ENCODE measurements around the gene ASCC1. TPM values are rescaled to one million over a fixed set of nuclear protein-coding genes. Genes with fewer than 3 reads are reported as not detected.

ASCC1 gene
- total and polyA plus RNA-seq, 10 donors = 11.9 to 41.7 (median 33.8) TPM

DNA sequence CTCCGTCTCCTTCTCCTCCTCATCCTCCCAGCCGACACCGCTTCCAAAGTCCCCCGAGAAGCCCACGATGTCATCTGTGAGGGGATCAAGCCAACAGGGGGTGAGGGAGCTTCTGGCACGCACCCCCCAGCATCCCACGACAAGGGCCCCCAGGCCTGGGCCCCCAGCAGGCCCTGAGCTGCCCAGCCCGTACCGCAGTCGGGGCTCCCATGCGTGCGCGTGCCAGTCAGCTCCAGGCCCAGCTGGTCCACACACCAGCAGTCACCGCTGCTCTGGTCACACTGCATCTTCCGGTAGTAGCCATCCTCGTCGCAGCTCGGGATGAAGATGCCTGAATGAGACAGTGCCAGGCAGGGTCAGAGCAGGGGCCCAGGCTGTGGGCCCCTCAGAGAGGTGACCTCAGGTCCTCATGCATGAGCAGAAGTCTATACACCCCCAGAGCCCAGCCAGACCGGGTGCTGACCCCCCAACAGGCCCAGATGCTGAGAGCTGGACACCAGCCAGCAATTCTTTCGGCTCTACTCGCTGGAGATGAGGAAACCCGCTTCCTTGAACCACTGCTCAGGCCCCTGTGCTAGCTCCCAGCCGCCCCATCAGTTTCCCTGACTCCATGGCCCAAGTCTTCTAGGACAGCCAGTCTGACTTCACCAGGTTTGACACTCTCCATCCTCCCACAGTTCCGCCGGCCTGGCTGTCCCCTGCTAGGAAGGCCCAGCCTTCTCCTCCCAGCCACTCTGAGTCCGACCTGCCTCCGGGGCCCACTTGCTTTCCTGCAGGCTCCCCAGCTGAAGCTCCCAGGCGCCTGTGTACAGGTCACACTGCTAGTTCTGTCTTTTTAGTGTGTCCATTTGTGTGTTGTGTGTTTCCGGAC, 153.0 kb downstream of the ASCC1 start:
- H3K4me3 ChIP-seq = no peak overlapping the region
- 92 to 96% (median 94%) methylated on average over 26 to 29 of the region's 29 CpGs for WGBS, 5 donors
- peaks cover 0 to 58% (median 18%) of the 10 kb centered on the region in 6 donors for H3K36me3 ChIP-seq
- DNase-seq = peak; percentile 71
- no peak overlapping the region for H3K27ac ChIP-seq
- intact Hi-C loops (cut with DNase I; ENCODE audit: low total_unique reads) = no loop called here
- H3K27me3 ChIP-seq (replicated peaks in 1 of 7) = no peaks in the 10 kb centered on the region
- no peaks in the 10 kb centered on the region for H3K9me3 ChIP-seq
- H3K4me1 ChIP-seq = peaks cover 0 to 41% (median 19%) of the 10 kb centered on the region in 6 donors
- TF ChIP-seq, protein P1, sequence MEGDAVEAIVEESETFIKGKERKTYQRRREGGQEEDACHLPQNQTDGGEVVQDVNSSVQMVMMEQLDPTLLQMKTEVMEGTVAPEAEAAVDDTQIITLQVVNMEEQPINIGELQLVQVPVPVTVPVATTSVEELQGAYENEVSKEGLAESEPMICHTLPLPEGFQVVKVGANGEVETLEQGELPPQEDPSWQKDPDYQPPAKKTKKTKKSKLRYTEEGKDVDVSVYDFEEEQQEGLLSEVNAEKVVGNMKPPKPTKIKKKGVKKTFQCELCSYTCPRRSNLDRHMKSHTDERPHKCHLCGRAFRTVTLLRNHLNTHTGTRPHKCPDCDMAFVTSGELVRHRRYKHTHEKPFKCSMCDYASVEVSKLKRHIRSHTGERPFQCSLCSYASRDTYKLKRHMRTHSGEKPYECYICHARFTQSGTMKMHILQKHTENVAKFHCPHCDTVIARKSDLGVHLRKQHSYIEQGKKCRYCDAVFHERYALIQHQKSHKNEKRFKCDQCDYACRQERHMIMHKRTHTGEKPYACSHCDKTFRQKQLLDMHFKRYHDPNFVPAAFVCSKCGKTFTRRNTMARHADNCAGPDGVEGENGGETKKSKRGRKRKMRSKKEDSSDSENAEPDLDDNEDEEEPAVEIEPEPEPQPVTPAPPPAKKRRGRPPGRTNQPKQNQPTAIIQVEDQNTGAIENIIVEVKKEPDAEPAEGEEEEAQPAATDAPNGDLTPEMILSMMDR (IDR thresholded peaks at IDR 0.05 in 8 of 11, conservative IDR thresholded peaks at IDR 0.05 in 3 of 11) = no peak
- TF ChIP-seq POLR2A (IDR thresholded peaks at IDR 0.05) (no peak), POLR2AphosphoS5 (IDR thresholded peaks at IDR 0.05) (peak in 1 of 3 donors; percentile 40)

DNA sequence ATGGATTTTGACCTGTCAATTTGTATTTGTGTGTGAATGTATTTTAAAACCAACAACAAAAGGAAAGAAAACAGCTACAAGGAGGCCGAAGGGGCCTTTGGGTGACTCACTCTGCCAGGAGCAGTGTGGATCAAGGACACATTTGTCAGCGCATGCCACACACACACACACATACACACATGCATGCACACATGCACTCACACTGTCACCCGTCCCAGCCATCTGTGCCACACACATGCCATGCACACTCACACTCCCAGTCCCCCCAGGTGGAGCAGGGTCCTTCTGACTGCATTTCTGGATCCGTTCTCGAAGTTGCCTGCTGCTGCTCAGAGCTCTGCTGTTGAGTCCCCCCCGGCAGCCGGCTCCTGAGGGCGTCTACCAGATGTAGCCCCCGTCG, 153.7 kb downstream of the ASCC1 start:
- peaks cover 0 to 51% (median 18%) of the 10 kb centered on the region in 6 donors for H3K36me3 ChIP-seq
- intact Hi-C loops (cut with DNase I; ENCODE audit: low total_unique reads) = no loop called here
- WGBS, 5 donors = 92 to 97% (median 95%) methylated on average over 10 of the region's 10 CpGs
- H3K27me3 ChIP-seq (replicated peaks in 1 of 7) = no peaks in the 10 kb centered on the region
- no peak for TF ChIP-seq POLR2A (IDR thresholded peaks at IDR 0.05)
- TF ChIP-seq POLR2AphosphoS5 (IDR thresholded peaks at IDR 0.05) = no peak
- TF ChIP-seq, protein P1 (IDR thresholded peaks at IDR 0.05 in 8 of 11, conservative IDR thresholded peaks at IDR 0.05 in 3 of 11) = no peak
- H3K27ac ChIP-seq = no peak overlapping the region
- DNase-seq = peak; percentile 69
- no peaks in the 10 kb centered on the region for H3K9me3 ChIP-seq
- H3K4me1 ChIP-seq = peaks cover 0 to 35% (median 13%) of the 10 kb centered on the region in 6 donors
- H3K4me3 ChIP-seq = no peak overlapping the region

DNA sequence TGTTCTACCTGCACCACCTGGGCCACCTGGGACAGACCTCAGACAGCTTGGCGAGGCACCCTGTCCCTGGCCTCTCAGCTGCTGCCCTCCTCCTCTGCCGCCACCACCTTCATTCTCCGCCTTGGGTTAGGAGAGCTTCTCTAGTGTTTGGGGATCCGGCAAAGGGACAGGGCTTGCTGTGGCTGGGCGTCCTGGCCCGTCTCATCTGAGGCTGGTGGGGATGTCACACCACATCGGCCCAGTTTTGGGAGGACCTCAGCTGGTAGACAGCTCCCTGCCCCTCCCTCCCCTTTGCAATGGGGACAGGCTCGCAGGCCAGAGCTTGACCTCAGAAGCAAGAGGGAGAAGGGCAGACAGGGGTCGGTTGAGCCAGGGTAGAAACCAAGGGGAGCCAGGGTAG, 154.1 kb downstream of the ASCC1 start:
- Histone ChIP-seq H3K9me3 (no peaks in the 10 kb centered on the region), H3K27me3 (replicated peaks in 1 of 7) (no peaks in the 10 kb centered on the region), H3K4me3 (no peak overlapping the region), H3K27ac (no peak overlapping the region), H3K36me3 (peaks cover 0 to 47% (median 17%) of the 10 kb centered on the region in 6 donors), H3K4me1 (peaks cover 0 to 30% (median 9%) of the 10 kb centered on the region in 6 donors)
- TF ChIP-seq, protein P1 (IDR thresholded peaks at IDR 0.05 in 8 of 11, conservative IDR thresholded peaks at IDR 0.05 in 3 of 11) = no peak
- peak in 1 of 3 donors; percentile 24 for TF ChIP-seq POLR2AphosphoS5 (IDR thresholded peaks at IDR 0.05)
- DNase-seq = peak; percentile 70
- WGBS, 5 donors = 85 to 94% (median 91%) methylated on average over 8 to 9 of the region's 9 CpGs
- intact Hi-C loops (cut with DNase I; ENCODE audit: low total_unique reads) = no loop called here

DNA sequence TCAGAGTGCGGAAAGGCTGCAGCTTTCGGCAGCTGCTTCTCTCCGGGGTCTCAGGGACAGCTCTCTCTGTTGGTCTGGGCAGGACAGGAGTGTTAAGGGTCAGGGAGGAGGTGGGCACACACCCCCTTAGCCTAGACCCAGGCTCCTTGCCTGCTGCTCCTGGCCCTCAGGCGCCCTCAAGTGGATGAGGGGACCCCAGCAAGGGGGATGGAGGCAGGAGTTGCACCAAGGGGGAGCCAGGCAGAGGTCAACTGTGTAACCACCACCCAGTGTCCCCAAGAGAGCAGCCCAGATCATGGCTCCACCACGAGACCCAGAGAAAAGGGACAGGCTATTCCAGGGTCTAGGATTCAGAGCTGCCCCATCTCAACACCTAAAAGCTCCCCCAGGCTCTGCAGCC, 154.6 kb downstream of the ASCC1 start:
- no peaks in the 10 kb centered on the region for H3K27me3 ChIP-seq (replicated peaks in 1 of 7)
- DNase-seq = no peak
- intact Hi-C loops (cut with DNase I; ENCODE audit: low total_unique reads) = no loop called here
- TF ChIP-seq, protein P1 (IDR thresholded peaks at IDR 0.05 in 8 of 11, conservative IDR thresholded peaks at IDR 0.05 in 3 of 11) = no peak
- no peak for TF ChIP-seq POLR2AphosphoS5 (IDR thresholded peaks at IDR 0.05)
- TF ChIP-seq POLR2A (IDR thresholded peaks at IDR 0.05) = no peak
- no peaks in the 10 kb centered on the region for H3K9me3 ChIP-seq
- H3K4me3 ChIP-seq = no peak overlapping the region
- peaks cover 0 to 42% (median 15%) of the 10 kb centered on the region in 6 donors for H3K36me3 ChIP-seq
- no peak overlapping the region for H3K27ac ChIP-seq
- 80 to 90% (median 86%) methylated on average over 5 of the region's 5 CpGs for WGBS, 5 donors
- H3K4me1 ChIP-seq = peaks cover 0 to 26% (median 7%) of the 10 kb centered on the region in 6 donors

Measured in spleen (tissue), 11 donors.